HEK293 (cell line): ENCODE data around the gene ORMDL2.

Source experiments
- CTCF ChIA-PET: fragments of 350-600 bp; formaldehyde crosslinking; extraction: SDS; loops from one replicate; lab custom pipeline; 2021; ENCODE audit warnings: antibody characterized with exemption; lab: Yijun Ruan, JAX
- POLR2A ChIA-PET: fragments of 300-600 bp; formaldehyde crosslinking; extraction: SDS; loops from one replicate; lab custom pipeline; 2020; ENCODE audit warnings: antibody characterized with exemption, inconsistent platforms; lab: Yijun Ruan, JAX
- H3K27ac ChIP-seq: fragments of 200-500 bp; sonication (Bioruptor generic); 2 replicates; pipeline ENCODE4 v1.5.1; 2014; ENCODE audit warnings: low read depth, low read length, control low read depth, inconsistent platforms; ENCODE audit errors: extremely low read depth
- H3K36me3 ChIP-seq, 2 experiments: fragments of 200-500 bp in 1 of 2; sonication (Bioruptor generic) in 1 of 2; 1 replicate in 1 of 2; 2 replicates in 1 of 2; pipeline ENCODE4 v1.5.1; 2014 to 2017; ENCODE audit warnings: inconsistent platforms in 2 of 2, low read length in 2 of 2; ENCODE audit not compliant: control insufficient read depth in 2 of 2, insufficient read depth in 1 of 2
- H3K4me1 ChIP-seq: fragments of 200-500 bp; sonication (Bioruptor generic); 2 replicates; pipeline ENCODE4 v1.5.1; 2014; ENCODE audit warnings: mild to moderate bottlenecking, low read length, inconsistent platforms; ENCODE audit not compliant: control insufficient read depth, insufficient read depth
- H3K4me3 ChIP-seq: 2 replicates; pipeline ENCODE4 v1.5.1; 2011; ENCODE audit warnings: low read depth, mild to moderate bottlenecking, control low read depth, low read length, moderate library complexity
- H3K9me3 ChIP-seq: fragments of 200-500 bp; sonication (Bioruptor generic); 2 replicates; pipeline ENCODE4 v1.5.1; 2014; ENCODE audit warnings: low read depth, low read length, inconsistent platforms; ENCODE audit not compliant: control insufficient read depth, insufficient read depth
- KLF16 ChIP-seq: fragments of 450-650 bp; formaldehyde crosslinking; IDR thresholded peaks from 2 replicates; pipeline ENCODE4 v1.5.1; 2017; ENCODE audit warnings: missing biosample characterization, missing genetic modification characterization
- KLF7 ChIP-seq: fragments of 450-650 bp; formaldehyde crosslinking; IDR thresholded peaks from 2 replicates; pipeline ENCODE4 v1.5.1; 2016; ENCODE audit warnings: missing biosample characterization, missing genetic modification characterization, borderline replicate concordance
- KLF9 ChIP-seq: fragments of 450-650 bp; formaldehyde crosslinking; IDR thresholded peaks from 2 replicates; pipeline ENCODE4 v1.5.1; 2016; ENCODE audit warnings: missing biosample characterization, missing genetic modification characterization, low read depth
- TCF7L2 ChIP-seq: IDR thresholded peaks from 2 replicates; pipeline ENCODE4 v1.6.1; 2011; ENCODE audit warnings: low read depth, mild to moderate bottlenecking, inconsistent platforms, low read length, moderate library complexity, borderline replicate concordance
- ZFP41 ChIP-seq: fragments of 450-650 bp; formaldehyde crosslinking; IDR thresholded peaks from 2 replicates; pipeline ENCODE4 v1.5.1; 2016; ENCODE audit warnings: missing biosample characterization, missing genetic modification characterization, borderline replicate concordance
- ZNF114 ChIP-seq: fragments of 450-650 bp; formaldehyde crosslinking; IDR thresholded peaks from 2 replicates; pipeline ENCODE4 v1.5.0; 2017; ENCODE audit warnings: missing biosample characterization, missing genetic modification characterization
- ZNF169 ChIP-seq: fragments of 450-650 bp; formaldehyde crosslinking; IDR thresholded peaks from 2 replicates; pipeline ENCODE4 v1.5.1; 2016; ENCODE audit warnings: missing biosample characterization, missing genetic modification characterization
- ZNF221 ChIP-seq: fragments of 450-650 bp; formaldehyde crosslinking; IDR thresholded peaks from 2 replicates; pipeline ENCODE4 v1.5.1; 2017; ENCODE audit warnings: missing biosample characterization, missing genetic modification characterization, borderline replicate concordance
- ZNF324 ChIP-seq: fragments of 450-650 bp; formaldehyde crosslinking; IDR thresholded peaks from 2 replicates; pipeline ENCODE4 v1.5.1; 2016; ENCODE audit warnings: missing biosample characterization, missing genetic modification characterization
- ZNF391 ChIP-seq: fragments of 450-650 bp; formaldehyde crosslinking; IDR thresholded peaks from 2 replicates; pipeline ENCODE4 v1.5.1; 2016; ENCODE audit warnings: low read depth, missing biosample characterization, missing genetic modification characterization, borderline replicate concordance
- ZNF560 ChIP-seq: fragments of 450-650 bp; formaldehyde crosslinking; IDR thresholded peaks from 2 replicates; pipeline ENCODE4 v1.5.1; 2017; ENCODE audit warnings: missing biosample characterization, missing genetic modification characterization, borderline replicate concordance
- TF ChIP-seq, protein P1 (sequence below): fragments of 450-650 bp; formaldehyde crosslinking; IDR thresholded peaks from 2 replicates; pipeline ENCODE4 v1.5.1; 2016; ENCODE audit warnings: missing biosample characterization, missing genetic modification characterization
- TF ChIP-seq, protein P2 (sequence below): fragments of 450-650 bp; formaldehyde crosslinking; IDR thresholded peaks from 2 replicates; pipeline ENCODE4 v1.5.1; 2016; ENCODE audit warnings: missing biosample characterization, missing genetic modification characterization
- TF ChIP-seq, protein P3 (sequence below): fragments of 450-650 bp; formaldehyde crosslinking; IDR thresholded peaks from 2 replicates; pipeline ENCODE4 v1.5.1; 2016; ENCODE audit warnings: missing biosample characterization, missing genetic modification characterization
- TF ChIP-seq, protein P4 (sequence below): fragments of 450-650 bp; formaldehyde crosslinking; IDR thresholded peaks from 2 replicates; pipeline ENCODE4 v1.5.1; 2016; ENCODE audit warnings: missing biosample characterization, missing genetic modification characterization
- TF ChIP-seq, protein P5 (sequence below): fragments of 450-650 bp; formaldehyde crosslinking; IDR thresholded peaks from 2 replicates; pipeline ENCODE4 v1.5.1; 2016; ENCODE audit warnings: missing biosample characterization, missing genetic modification characterization, low read depth

Gene ORMDL2

DNA sequence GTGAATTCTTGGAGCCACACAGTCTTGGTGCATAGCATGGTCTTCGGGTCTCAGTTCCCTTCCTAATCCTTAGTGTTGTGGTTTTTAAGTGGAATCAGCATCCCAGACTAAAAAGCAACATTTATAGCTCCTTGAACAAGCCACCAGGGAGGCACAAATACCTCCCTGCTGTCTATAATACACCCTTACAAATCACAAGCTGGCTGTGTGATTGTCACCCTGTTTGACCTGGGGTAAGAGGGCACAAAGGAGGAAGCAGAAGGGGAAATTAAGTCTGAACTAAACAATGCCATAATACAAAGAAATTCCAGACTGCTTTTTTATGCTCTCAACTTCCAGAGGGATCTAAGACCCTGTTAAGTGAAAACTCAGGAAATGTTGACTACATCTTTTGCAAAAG lies 32.6 kb downstream of the ORMDL2 start:
- Histone ChIP-seq H3K36me3 (no peaks in the 10 kb centered on the region), H3K4me3 (no peak overlapping the region), H3K4me1 (no peaks in the 10 kb centered on the region; the same call in 1 of the 2 replicates), H3K27ac (no peak overlapping the region)
- ChIA-PET CTCF (no interaction called here), POLR2A (interaction anchor here (1.7 kb wide), 1 partner anchor 21 kb away, joined by 4 read pairs; the partner anchor contains the start of gene DNAJC14)
- no peak for TF ChIP-seq ZNF169 (tag by site-specific recombination)
- TF ChIP-seq, all 188 proteins: peak for 0
- H3K9me3 ChIP-seq = no peaks in the 10 kb centered on the region

DNA sequence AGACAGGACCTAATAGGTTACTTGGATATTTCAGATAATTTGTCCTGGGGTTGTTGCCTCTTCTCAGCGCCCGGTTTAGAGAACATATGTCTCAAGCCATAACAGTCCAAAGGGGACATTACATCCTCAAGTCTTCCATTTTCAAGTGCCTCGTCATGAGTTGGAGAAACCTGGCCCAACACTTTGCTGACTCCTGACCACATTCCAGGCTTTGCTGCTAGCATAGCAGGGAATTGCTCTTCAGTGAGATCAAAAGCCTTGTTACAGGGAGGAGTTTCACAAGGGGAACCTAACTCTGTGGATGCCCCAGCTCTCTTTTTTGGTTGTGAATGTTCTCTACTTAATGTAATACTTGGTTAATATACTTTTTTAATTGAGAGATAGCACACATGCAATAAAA lies 33.1 kb downstream of the ORMDL2 start:
- Histone ChIP-seq H3K27ac (no peak overlapping the region), H3K9me3 (no peaks in the 10 kb centered on the region), H3K4me1 (no peaks in the 10 kb centered on the region; the same call in 1 of the 2 replicates), H3K4me3 (no peak overlapping the region), H3K36me3 (no peaks in the 10 kb centered on the region)
- ChIA-PET CTCF (no interaction called here), POLR2A (interaction anchor here (1.7 kb wide), 1 partner anchor 21 kb away, joined by 4 read pairs; the partner anchor contains the start of gene DNAJC14)
- TF ChIP-seq, protein P1, sequence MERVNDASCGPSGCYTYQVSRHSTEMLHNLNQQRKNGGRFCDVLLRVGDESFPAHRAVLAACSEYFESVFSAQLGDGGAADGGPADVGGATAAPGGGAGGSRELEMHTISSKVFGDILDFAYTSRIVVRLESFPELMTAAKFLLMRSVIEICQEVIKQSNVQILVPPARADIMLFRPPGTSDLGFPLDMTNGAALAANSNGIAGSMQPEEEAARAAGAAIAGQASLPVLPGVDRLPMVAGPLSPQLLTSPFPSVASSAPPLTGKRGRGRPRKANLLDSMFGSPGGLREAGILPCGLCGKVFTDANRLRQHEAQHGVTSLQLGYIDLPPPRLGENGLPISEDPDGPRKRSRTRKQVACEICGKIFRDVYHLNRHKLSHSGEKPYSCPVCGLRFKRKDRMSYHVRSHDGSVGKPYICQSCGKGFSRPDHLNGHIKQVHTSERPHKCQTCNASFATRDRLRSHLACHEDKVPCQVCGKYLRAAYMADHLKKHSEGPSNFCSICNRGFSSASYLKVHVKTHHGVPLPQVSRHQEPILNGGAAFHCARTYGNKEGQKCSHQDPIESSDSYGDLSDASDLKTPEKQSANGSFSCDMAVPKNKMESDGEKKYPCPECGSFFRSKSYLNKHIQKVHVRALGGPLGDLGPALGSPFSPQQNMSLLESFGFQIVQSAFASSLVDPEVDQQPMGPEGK (tag by site-specific recombination) = no peak
- TF ChIP-seq, protein P2, sequence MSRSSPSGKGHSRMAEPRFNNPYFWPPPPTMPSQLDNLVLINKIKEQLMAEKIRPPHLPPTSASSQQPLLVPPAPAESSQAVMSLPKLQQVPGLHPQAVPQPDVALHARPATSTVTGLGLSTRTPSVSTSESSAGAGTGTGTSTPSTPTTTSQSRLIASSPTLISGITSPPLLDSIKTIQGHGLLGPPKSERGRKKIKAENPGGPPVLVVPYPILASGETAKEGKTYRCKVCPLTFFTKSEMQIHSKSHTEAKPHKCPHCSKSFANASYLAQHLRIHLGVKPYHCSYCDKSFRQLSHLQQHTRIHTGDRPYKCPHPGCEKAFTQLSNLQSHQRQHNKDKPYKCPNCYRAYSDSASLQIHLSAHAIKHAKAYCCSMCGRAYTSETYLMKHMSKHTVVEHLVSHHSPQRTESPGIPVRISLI = no peak
- TF ChIP-seq ZNF391 (tag by site-specific recombination) = no peak
- no peak for TF ChIP-seq ZFP41
- TF ChIP-seq, protein P3, sequence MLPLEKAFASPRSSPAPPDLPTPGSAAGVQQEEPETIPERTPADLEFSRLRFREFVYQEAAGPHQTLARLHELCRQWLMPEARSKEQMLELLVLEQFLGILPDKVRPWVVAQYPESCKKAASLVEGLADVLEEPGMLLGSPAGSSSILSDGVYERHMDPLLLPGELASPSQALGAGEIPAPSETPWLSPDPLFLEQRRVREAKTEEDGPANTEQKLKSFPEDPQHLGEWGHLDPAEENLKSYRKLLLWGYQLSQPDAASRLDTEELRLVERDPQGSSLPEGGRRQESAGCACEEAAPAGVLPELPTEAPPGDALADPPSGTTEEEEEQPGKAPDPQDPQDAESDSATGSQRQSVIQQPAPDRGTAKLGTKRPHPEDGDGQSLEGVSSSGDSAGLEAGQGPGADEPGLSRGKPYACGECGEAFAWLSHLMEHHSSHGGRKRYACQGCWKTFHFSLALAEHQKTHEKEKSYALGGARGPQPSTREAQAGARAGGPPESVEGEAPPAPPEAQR = no peak
- no peak for TF ChIP-seq TCF7L2
- no peak for TF ChIP-seq ZNF324 (tag by site-specific recombination)
- no peak for TF ChIP-seq ZNF560 (tag by site-specific recombination)
- TF ChIP-seq, protein P4, sequence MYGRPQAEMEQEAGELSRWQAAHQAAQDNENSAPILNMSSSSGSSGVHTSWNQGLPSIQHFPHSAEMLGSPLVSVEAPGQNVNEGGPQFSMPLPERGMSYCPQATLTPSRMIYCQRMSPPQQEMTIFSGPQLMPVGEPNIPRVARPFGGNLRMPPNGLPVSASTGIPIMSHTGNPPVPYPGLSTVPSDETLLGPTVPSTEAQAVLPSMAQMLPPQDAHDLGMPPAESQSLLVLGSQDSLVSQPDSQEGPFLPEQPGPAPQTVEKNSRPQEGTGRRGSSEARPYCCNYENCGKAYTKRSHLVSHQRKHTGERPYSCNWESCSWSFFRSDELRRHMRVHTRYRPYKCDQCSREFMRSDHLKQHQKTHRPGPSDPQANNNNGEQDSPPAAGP (tag by site-specific recombination) = no peak

DNA sequence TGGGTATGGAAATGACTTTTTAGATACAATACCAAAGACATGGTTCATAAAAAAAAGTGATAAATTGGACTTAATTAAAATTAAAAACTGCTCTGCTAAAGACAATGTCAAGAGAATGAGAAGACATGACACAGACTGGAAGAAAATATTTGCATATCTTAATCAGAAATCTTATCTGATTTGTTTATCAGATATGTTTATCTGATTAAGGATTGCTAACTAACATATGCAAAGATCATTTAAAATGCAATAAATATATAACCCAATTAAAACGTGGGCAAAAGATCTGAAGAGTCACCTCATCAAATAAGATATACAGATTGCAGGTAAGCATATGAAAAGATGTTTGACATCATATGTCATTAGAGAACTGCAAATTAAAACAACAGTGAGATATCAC lies 34.9 kb downstream of the ORMDL2 start:
- ChIA-PET CTCF (no interaction called here), POLR2A (no interaction called here)
- Histone ChIP-seq H3K9me3 (no peaks in the 10 kb centered on the region), H3K4me1 (no peaks in the 10 kb centered on the region), H3K36me3 (no peaks in the 10 kb centered on the region), H3K27ac (no peak overlapping the region), H3K4me3 (no peak overlapping the region)
- TF ChIP-seq ZNF114 (tag by site-specific recombination) (no peak), KLF9 (tag by site-specific recombination) (no peak), KLF7 (no peak), KLF16 (no peak), ZNF221 (no peak)
- TF ChIP-seq, protein P5, sequence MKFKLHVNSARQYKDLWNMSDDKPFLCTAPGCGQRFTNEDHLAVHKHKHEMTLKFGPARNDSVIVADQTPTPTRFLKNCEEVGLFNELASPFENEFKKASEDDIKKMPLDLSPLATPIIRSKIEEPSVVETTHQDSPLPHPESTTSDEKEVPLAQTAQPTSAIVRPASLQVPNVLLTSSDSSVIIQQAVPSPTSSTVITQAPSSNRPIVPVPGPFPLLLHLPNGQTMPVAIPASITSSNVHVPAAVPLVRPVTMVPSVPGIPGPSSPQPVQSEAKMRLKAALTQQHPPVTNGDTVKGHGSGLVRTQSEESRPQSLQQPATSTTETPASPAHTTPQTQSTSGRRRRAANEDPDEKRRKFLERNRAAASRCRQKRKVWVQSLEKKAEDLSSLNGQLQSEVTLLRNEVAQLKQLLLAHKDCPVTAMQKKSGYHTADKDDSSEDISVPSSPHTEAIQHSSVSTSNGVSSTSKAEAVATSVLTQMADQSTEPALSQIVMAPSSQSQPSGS (tag by site-specific recombination) = no peak
